ENCODE results near the gene CC2D2A.

CC2D2A gene

DNA sequence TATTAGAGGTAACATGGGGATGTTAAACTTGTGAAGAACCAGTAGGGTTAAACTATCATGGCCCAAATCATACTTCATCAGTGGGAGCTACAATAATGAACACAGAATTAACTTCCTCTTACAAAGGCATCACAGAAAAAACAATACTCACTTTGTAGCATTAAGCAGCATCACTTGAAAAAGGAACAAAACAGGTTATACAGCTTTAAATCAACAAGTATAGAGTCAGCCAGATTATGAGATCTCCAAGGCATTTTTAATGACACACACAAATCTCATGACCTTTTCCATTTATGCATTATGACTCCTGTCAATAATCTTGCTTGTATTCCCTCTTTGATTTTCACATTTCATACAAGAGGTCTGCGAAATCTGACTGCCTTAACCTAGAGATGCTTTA lies 167.1 kb downstream of the CC2D2A start:
- WGBS, 2 experiments (ENCODE audit: insufficient coverage in 2 of 2), result no CpG with 5 or more reads among the region's 1 CpG
- H3K27ac ChIP-seq (ENCODE audit: low read depth, low read length, severe bottlenecking), result no peak overlapping the region

DNA sequence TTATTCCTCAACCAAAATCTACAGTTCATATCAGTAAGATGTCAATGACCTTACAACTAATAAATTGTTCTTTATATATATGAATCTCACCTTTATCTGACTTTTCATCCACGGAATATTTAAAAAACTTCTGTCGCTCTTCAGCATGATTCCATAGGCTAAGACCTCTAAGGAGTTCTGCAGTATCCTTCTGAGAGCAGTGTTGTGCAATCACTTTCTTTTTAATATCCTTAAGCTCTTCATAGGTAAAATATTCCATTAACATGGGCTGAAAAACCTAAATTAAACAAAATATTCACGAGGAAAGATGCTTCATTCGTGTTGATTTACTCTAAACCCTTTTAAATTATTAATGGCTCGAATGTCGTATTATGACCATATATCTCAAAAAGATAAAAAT lies 168.7 kb downstream of the CC2D2A start:
- Histone ChIP-seq H3K4me3 (ENCODE audit: extremely low read depth, insufficient read depth, low read length, poor library complexity, severe bottlenecking) (no peak overlapping the region), H3K4me1 (ENCODE audit: control insufficient read depth, insufficient read depth, low read length, poor library complexity, severe bottlenecking) (no peaks in the 10 kb centered on the region), H3K36me3 (ENCODE audit: control insufficient read depth, insufficient read depth, low read length) (peaks cover 64% of the 10 kb centered on the region), H3K9me3 (ENCODE audit: control insufficient read depth, low read length) (no peaks in the 10 kb centered on the region), H3K27ac (ENCODE audit: low read depth, low read length, severe bottlenecking) (no peak overlapping the region)
- WGBS, 2 experiments (ENCODE audit: insufficient coverage in 2 of 2), result 100% methylated on average over 2 to 4 of the region's 6 CpGs

More for the DNA sequence above, 167.1 kb downstream of the CC2D2A start:
- no peaks in the 10 kb centered on the region for H3K9me3 ChIP-seq (ENCODE audit: control insufficient read depth, low read length)
- H3K4me1 ChIP-seq (ENCODE audit: control insufficient read depth, insufficient read depth, low read length, poor library complexity, severe bottlenecking), result no peaks in the 10 kb centered on the region
- no peak overlapping the region for H3K4me3 ChIP-seq (ENCODE audit: extremely low read depth, insufficient read depth, low read length, poor library complexity, severe bottlenecking)
- peaks cover 66% of the 10 kb centered on the region for H3K36me3 ChIP-seq (ENCODE audit: control insufficient read depth, insufficient read depth, low read length)

DNA sequence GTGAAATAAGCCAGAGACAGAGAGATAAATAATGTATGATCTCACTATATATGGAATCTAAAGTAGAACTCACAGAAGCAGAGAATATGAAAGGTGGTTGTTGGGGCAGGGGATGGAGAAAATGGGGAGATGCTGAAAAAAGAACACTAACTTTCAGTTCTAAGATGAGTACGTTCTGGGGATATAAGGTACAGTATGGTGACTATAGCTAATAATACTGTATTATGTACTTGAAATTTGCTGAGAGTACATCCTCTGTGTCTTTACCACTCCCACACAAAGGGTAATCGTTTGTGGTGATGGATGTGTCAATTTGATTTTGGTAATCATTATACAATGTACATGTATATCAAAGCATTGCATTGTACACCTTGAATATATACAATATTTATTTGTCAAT lies 178.9 kb downstream of the CC2D2A start:
- Histone ChIP-seq H3K27ac (ENCODE audit: low read depth, low read length, severe bottlenecking) (no peak overlapping the region), H3K9me3 (ENCODE audit: control insufficient read depth, low read length) (no peaks in the 10 kb centered on the region), H3K4me3 (ENCODE audit: extremely low read depth, insufficient read depth, low read length, poor library complexity, severe bottlenecking) (no peak overlapping the region), H3K36me3 (ENCODE audit: control insufficient read depth, insufficient read depth, low read length) (no peaks in the 10 kb centered on the region), H3K4me1 (ENCODE audit: control insufficient read depth, insufficient read depth, low read length, poor library complexity, severe bottlenecking) (peaks cover 10% of the 10 kb centered on the region)
- WGBS, 2 experiments (ENCODE audit: insufficient coverage in 2 of 2), result no CpG with 5 or more reads among the region's 2 CpGs

DNA sequence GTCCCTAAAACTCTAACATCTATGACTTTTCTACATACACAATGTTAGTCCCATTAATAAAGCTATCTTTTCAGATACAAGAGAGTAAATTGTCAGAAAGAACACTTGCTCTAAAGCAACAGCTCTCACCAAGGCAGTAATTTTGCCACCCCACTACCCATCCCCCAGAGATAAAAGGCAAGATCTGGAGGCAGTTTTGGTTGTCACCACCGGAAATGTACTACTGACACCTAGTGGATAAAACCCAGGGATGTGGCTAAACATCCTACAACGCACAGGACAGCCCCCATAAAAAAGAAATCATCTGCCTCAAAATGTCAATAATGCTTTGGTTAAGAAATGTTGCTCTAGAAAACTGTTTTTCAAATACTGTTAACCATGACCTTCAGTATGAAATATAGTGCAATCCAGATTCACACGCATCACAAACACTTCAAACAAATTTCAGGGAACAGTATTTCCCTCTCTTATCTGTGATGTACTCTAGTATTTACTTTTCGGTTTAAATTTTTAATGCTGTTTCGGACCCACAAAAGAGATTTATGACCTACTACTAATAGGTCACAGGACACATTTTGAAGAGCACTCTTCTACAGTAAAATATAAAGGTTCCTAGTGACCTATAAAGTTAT lies 180.3 kb downstream of the CC2D2A start:
- no peaks in the 10 kb centered on the region for H3K36me3 ChIP-seq (ENCODE audit: control insufficient read depth, insufficient read depth, low read length)
- no peak overlapping the region for H3K27ac ChIP-seq (ENCODE audit: low read depth, low read length, severe bottlenecking)
- 50 to 100% methylated on average over 1 of the region's 5 CpGs for WGBS, 2 experiments (ENCODE audit: insufficient coverage in 2 of 2)
- peaks cover 10% of the 10 kb centered on the region for H3K4me1 ChIP-seq (ENCODE audit: control insufficient read depth, insufficient read depth, low read length, poor library complexity, severe bottlenecking)
- H3K4me3 ChIP-seq (ENCODE audit: extremely low read depth, insufficient read depth, low read length, poor library complexity, severe bottlenecking), result no peak overlapping the region
- H3K9me3 ChIP-seq (ENCODE audit: control insufficient read depth, low read length), result no peaks in the 10 kb centered on the region
